Stimulated activated CD4-positive, alpha-beta T cell treated with anti-CD3 and anti-CD28 coated beads, Interleukin-15, amount 100 ng/mL, for 1 hour (primary cell): ENCODE measurements around the gene FZD10.

Source experiments
- DNase-seq, 2 donors: peaks; one replicate each; pipeline ENCODE4 v3.0.0-alpha.2; 2020; ENCODE audit warnings: low read depth in 1 of 2, low spot score in 1 of 2

Gene FZD10

GRCh38 chr12:130131801-130132200 lies 30.5 kb upstream of the FZD10 start:
- no peak for DNase-seq

GRCh38 chr12:130132831-130133511 lies 29.3 kb upstream of the FZD10 start:
- no peak for DNase-seq

GRCh38 chr12:130133851-130134562 lies 28.3 kb upstream of the FZD10 start:
- no peak for DNase-seq

GRCh38 chr12:130134563-130134915 lies 27.7 kb upstream of the FZD10 start:
- DNase-seq: no peak

- no peak for DNase-seq
Measured at GRCh38 chr12:130136509-130137039, 25.7 kb upstream of the FZD10 start.

GRCh38 chr12:130137040-130138018 lies 24.9 kb upstream of the FZD10 start:
- no peak for DNase-seq

GRCh38 chr12:130138478-130138877 lies 23.8 kb upstream of the FZD10 start:
- no peak for DNase-seq

GRCh38 chr12:130139567-130140421 lies 22.5 kb upstream of the FZD10 start:
- DNase-seq: no peak

- DNase-seq: no peak
Measured at GRCh38 chr12:130141105-130141504, 21.2 kb upstream of the FZD10 start.

GRCh38 chr12:130141901-130142683 lies 20.2 kb upstream of the FZD10 start:
- no peak for DNase-seq

- no peak for DNase-seq
Measured at GRCh38 chr12:130142736-130143135, 19.5 kb upstream of the FZD10 start.

- no peak for DNase-seq
Measured at GRCh38 chr12:130143136-130143535, 19.1 kb upstream of the FZD10 start.

- no peak for DNase-seq
Measured at GRCh38 chr12:130144256-130144655, 18.0 kb upstream of the FZD10 start.

GRCh38 chr12:130145731-130146130 lies 16.5 kb upstream of the FZD10 start:
- DNase-seq: no peak

GRCh38 chr12:130146176-130146931 lies 15.9 kb upstream of the FZD10 start:
- no peak for DNase-seq

- no peak for DNase-seq
Measured at GRCh38 chr12:130147875-130148596, 14.2 kb upstream of the FZD10 start.

- DNase-seq: no peak
Measured at GRCh38 chr12:130151846-130152245, 10.4 kb upstream of the FZD10 start.

- no peak for DNase-seq
Measured at GRCh38 chr12:130152386-130152785, 9.9 kb upstream of the FZD10 start.
